Measurements from ENCODE around the gene PPP2R1B. TPM values are rescaled to one million over a fixed set of nuclear protein-coding genes. Genes with fewer than 3 reads are reported as not detected.

The PPP2R1B gene
- total RNA-seq, 4 donors from 2014 or later = 22.4 to 39.2 (median 25.3) TPM

DNA sequence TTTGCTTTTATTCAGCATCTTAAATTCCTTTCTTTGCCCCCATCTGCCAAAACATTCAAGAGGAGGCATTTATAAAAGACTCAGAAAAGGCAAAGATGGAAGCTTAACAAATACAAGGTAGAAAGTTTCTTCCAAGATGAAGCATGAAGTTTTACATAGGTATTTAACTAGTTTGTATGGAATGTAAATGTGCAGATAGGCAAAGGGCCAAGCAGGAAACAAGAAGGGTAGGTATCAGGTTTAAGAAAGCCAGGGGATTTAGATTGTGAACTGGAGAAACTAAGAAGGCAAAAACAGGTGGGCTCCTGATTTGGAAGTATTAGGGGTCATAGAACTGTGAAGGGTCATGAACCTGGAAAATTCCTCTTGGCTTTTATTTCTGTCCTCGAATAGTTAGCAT, 62.6 kb downstream of the PPP2R1B start:
- WGBS, 2 donors = 84 to 93% methylated on average over 1 of the region's 1 CpG
- DNase-seq = no peak
- peaks cover 4 to 5% of the 10 kb centered on the region in 2 donors for H3K36me3 ChIP-seq
- intact Hi-C loops (cut with DNase I) = no loop called here
- H3K4me3 ChIP-seq (replicated peaks in 1 of 3) = no peak overlapping the region
- no peaks in the 10 kb centered on the region for H3K9me3 ChIP-seq
- no peak overlapping the region for H3K27ac ChIP-seq
- no peaks in the 10 kb centered on the region for H3K27me3 ChIP-seq
- peaks cover 0 to 14% of the 10 kb centered on the region in 2 donors for H3K4me1 ChIP-seq
- TF ChIP-seq, protein P1, sequence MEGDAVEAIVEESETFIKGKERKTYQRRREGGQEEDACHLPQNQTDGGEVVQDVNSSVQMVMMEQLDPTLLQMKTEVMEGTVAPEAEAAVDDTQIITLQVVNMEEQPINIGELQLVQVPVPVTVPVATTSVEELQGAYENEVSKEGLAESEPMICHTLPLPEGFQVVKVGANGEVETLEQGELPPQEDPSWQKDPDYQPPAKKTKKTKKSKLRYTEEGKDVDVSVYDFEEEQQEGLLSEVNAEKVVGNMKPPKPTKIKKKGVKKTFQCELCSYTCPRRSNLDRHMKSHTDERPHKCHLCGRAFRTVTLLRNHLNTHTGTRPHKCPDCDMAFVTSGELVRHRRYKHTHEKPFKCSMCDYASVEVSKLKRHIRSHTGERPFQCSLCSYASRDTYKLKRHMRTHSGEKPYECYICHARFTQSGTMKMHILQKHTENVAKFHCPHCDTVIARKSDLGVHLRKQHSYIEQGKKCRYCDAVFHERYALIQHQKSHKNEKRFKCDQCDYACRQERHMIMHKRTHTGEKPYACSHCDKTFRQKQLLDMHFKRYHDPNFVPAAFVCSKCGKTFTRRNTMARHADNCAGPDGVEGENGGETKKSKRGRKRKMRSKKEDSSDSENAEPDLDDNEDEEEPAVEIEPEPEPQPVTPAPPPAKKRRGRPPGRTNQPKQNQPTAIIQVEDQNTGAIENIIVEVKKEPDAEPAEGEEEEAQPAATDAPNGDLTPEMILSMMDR (IDR thresholded peaks at IDR 0.05) = no peak
- TF ChIP-seq POLR2A (IDR thresholded peaks at IDR 0.05) = no peak

DNA sequence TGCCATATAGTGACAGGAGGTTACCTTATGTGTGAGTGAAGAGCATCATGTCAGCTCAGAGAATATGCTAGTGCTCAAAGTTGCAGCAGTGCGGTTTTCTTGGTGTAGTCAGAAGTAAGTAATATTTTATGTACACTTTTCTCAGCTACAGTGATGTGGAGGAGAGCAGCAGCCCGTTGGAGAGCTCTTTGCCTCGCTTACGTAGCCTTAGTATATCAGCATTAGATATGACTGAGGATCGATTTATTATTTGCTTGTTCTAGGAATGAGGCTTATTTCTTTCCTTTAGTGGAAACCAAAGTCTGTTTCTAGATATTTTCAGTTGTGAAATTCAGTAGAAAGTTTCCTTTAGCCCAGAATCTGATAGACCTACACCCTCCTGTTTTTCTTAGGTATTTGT, 63.6 kb downstream of the PPP2R1B start:
- Histone ChIP-seq H3K27ac (no peak overlapping the region), H3K36me3 (peaks cover 4 to 5% of the 10 kb centered on the region in 2 donors), H3K27me3 (no peaks in the 10 kb centered on the region), H3K4me1 (peaks cover 3 to 22% of the 10 kb centered on the region in 2 donors), H3K4me3 (replicated peaks in 1 of 3) (no peak overlapping the region), H3K9me3 (no peaks in the 10 kb centered on the region)
- TF ChIP-seq, protein P1 (IDR thresholded peaks at IDR 0.05) = no peak
- no peak for TF ChIP-seq POLR2A (IDR thresholded peaks at IDR 0.05)
- 97% methylated on average over 5 of the region's 5 CpGs for WGBS, 2 donors
- intact Hi-C loops (cut with DNase I) = no loop called here
- DNase-seq = no peak

DNA sequence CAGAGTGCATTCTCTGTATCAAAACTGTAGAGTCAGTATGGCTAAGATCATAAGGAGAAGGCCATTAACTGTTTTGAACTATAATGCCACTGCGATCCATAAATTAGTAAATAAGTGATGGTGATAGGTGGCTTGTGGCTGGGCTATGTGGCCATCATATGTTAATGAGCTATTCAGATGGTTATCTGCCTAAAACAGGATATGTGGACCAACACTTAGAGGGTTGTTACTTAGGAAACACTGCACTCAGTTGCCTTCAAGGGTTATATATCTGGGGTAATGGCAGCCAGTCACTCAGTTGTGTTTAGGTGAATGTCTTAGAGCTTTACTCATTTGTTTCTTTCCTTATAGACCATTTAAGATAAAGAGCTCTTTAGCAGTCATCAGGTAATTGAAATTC, 66.0 kb downstream of the PPP2R1B start:
- H3K27ac ChIP-seq = no peak overlapping the region
- no peaks in the 10 kb centered on the region for H3K27me3 ChIP-seq
- H3K4me1 ChIP-seq = peaks cover 5 to 10% of the 10 kb centered on the region in 2 donors
- intact Hi-C loops (cut with DNase I) = no loop called here
- TF ChIP-seq, protein P1 (IDR thresholded peaks at IDR 0.05) = no peak
- no peak for TF ChIP-seq POLR2A (IDR thresholded peaks at IDR 0.05)
- DNase-seq = no peak
- H3K9me3 ChIP-seq = no peaks in the 10 kb centered on the region
- H3K4me3 ChIP-seq (replicated peaks in 1 of 3) = no peak overlapping the region
- peaks cover 4 to 5% of the 10 kb centered on the region in 2 donors for H3K36me3 ChIP-seq
- WGBS, 2 donors = 100% methylated on average over 1 of the region's 1 CpG

DNA sequence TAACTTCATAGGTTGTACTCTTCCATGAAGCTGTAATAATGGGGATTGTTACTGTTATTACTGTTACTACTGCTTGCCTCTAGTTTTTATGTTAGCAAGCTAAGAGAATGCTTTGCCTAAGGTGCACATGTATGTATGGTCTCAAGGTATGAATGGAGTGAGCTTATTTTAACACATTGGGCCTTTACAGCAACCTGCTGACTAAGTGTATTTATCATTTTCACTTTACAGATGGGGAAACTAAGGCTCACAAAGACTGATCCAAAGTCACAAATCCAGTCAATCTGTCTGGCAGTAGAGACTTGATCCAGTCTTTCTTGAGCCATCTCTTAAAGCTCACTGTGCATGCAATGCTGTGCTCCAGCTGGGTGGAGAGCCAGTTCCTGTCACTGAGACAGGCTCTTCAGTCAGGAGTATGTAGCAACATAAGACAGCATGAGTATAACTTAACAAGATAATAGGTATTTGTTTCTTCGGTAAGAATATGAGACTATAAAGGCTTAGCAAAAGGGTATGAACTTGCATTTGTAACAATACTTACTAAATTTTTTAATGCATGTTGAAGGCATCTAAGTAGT, 66.5 kb downstream of the PPP2R1B start:
- Histone ChIP-seq H3K27me3 (no peaks in the 10 kb centered on the region), H3K27ac (no peak overlapping the region), H3K36me3 (peaks cover 4 to 5% of the 10 kb centered on the region in 2 donors), H3K4me3 (replicated peaks in 1 of 3) (no peak overlapping the region), H3K9me3 (no peaks in the 10 kb centered on the region), H3K4me1 (peaks cover 5 to 10% of the 10 kb centered on the region in 2 donors)
- DNase-seq = no peak
- TF ChIP-seq, protein P1 (IDR thresholded peaks at IDR 0.05) = no peak
- no peak for TF ChIP-seq POLR2A (IDR thresholded peaks at IDR 0.05)
- WGBS, 2 donors = 93 to 94% methylated on average over 1 of the region's 1 CpG
- intact Hi-C loops (cut with DNase I) = no loop called here

DNA sequence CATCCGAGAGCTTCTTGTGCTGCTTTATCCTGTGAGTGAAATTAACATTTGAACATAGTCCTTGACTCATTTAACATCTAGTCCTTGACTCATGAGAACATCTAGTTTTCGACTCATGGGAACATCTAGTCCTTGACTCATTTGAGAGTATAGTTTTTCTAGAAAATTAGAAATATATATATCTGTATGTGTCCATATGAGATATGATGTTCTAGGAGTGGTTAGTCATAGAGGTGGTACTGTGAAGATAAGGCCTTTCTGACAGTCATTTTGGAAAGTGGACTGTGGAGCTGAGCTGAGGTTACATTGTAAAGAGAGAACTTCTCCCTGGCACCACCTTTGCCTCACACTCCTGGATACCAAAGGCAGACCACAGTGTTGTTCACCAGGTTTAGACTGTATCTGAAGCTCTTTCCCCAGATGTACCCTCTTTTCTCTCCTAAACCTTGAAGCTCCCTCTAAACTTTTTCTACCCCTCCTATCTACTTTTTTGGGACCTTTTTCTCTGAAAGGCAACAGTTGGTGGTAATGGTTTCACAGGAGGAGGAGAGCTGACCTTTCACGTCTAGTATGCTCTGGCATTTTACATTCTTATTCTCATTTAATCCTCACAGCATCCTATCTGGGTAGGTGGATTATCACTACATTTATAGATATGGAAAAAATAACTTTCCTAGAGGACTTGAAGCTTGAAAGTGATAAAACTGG, 67.2 kb downstream of the PPP2R1B start:
- DNase-seq = no peak
- Histone ChIP-seq H3K4me1 (peaks cover 5 to 10% of the 10 kb centered on the region in 2 donors), H3K27ac (no peak overlapping the region), H3K9me3 (no peaks in the 10 kb centered on the region), H3K36me3 (peaks cover 4 to 5% of the 10 kb centered on the region in 2 donors), H3K4me3 (replicated peaks in 1 of 3) (no peak overlapping the region), H3K27me3 (no peaks in the 10 kb centered on the region)
- TF ChIP-seq POLR2A (IDR thresholded peaks at IDR 0.05) = no peak
- TF ChIP-seq, protein P1 (IDR thresholded peaks at IDR 0.05) = no peak
- 97 to 99% methylated on average over 3 of the region's 3 CpGs for WGBS, 2 donors
- intact Hi-C loops (cut with DNase I) = no loop called here
